ENCODE data around the gene GPR183.
A peak's percentile ranks its signal among the peaks of the same experiment; 100 is the strongest.

Gene GPR183

GRCh38 chr13:99339736-99340397 lies 32.7 kb upstream of the GPR183 start:
- peak; percentile 44 for DNase-seq (ENCODE audit: low spot score)

DNA sequence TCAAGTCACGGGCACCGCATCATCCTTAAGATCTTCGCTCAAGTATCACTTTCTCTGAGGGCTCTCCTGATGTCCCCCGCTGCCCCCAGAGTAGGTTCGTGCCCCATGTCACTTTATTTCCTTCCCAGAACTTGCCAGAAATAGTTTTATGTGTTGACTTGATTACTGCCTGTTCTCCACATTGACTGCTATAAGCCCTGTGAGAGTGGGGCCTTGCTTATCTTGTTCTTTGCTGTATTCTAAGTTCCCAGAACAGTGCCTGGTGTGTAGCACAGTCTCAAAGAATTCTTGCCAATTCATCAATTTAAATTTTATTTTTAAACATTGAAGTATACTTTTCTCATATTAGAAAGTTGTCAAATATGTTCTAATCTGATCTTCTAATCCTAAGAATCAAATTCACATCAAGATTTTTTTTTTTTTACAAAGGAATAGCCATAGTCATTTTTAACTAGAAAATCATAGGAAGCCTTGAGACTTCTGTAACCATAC lies 32.1 kb upstream of the GPR183 start:
- no peak for DNase-seq (ENCODE audit: low spot score)

- no peak for DNase-seq (ENCODE audit: low spot score)
Measured at GRCh38 chr13:99335603-99336002, 28.4 kb upstream of the GPR183 start.

DNA sequence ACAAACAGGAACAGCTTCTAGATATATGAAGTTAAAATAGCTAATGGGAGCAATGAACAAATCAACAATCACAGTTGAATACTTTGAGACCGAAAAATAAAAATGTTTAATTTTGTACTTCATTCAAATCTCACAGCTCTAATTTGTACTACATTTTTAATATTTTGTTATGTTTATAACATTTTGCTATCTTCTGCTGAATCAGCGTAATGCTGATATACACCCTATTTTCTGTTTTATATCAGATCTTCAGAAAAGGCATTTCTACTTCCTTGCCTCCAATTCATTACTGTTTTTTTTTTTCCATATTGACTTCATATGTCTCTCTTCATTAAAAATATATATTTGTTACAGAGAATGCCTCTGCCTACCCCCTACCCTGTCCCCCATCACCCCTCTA lies 27.9 kb upstream of the GPR183 start:
- DNase-seq (ENCODE audit: low spot score) = no peak

GRCh38 chr13:99334221-99334620 lies 27.0 kb upstream of the GPR183 start:
- DNase-seq (ENCODE audit: low spot score) = no peak

GRCh38 chr13:99332456-99332855 lies 25.3 kb upstream of the GPR183 start:
- no peak for DNase-seq (ENCODE audit: low spot score)

DNA sequence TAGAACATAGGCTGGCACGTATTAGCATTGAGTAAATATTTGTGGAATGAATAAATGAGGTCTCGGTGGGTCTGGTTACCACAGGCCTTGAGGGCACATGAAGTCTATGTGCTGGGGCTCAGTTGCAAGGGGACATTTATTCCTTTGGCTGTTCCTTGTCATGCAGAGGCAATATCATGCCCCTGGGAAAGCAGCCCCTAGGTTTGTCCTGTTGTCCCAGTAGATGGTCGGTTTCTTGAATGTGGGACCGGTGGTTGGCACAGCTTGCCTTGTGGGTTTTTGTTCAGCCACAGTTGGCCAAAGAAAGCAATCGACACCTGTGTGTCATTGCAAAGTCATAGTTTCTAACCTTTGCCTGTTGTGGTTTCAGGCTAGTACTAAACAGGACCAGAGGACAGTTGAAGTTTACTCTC lies 24.7 kb upstream of the GPR183 start:
- no peak for DNase-seq (ENCODE audit: low spot score)

DNA sequence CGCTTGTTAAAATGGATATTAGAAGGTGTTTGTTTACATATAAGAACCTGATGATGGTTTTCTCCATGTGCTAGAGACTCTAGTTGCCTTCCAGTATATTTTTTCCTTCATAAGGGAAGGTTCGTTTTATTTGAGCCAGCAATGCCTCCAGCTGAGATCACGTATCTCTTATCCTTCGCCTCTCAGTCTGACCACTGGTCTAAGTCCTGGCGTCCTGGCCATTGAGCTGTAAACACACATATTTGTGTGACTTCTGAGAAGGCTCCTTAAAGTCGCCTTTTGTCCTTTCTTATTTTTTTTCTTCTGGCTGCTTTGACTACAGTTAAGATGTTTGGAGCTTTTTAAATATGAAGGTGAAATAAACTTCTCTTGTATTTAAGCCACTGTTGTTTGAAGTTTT lies 23.7 kb upstream of the GPR183 start:
- no peak for DNase-seq (ENCODE audit: low spot score)

- DNase-seq (ENCODE audit: low spot score) = no peak
Measured at GRCh38 chr13:99329477-99329876, 22.3 kb upstream of the GPR183 start.

- no peak for DNase-seq (ENCODE audit: low spot score)
Measured at GRCh38 chr13:99327761-99328160, 20.6 kb upstream of the GPR183 start.

GRCh38 chr13:99327126-99327525 lies 19.9 kb upstream of the GPR183 start:
- DNase-seq (ENCODE audit: low spot score) = no peak

DNA sequence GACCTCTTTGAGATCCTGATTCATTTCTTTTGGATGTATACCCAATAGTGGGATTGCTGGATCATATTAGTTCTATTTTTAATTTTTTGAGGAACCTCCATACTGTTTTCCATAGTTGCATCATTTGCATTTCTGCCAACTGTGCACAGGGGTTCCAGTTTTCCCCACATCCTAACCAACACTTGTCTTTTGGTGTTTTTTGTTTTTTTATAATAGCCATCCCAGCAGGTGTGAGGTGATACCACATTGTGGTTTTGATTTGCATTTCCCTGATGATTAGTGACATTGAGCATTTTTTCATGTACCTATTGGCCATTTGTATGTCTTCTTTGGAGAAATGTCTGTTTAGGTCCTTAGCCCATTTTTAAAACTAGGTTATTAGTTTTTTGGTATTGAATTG lies 18.8 kb upstream of the GPR183 start:
- DNase-seq (ENCODE audit: low spot score) = no peak

DNA sequence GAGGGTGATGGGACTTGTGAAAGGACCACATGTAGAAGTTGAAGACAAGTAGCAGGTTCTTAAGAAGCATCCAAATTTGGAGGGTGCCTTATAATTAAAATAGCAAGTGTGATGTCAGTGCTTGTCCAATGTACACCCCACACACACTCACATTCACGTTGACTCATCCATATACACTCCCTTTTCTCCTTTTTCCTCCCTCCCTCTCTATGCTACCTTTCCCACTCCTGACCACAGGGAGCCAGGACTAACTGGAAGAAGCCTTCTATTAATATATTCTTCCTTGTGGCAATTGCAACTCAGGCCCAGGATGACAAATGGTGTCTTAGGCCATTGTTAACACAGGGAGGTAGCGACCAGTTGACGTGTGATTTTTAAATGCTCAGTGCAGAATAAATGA lies 16.3 kb upstream of the GPR183 start:
- DNase-seq (ENCODE audit: low spot score) = no peak

DNA sequence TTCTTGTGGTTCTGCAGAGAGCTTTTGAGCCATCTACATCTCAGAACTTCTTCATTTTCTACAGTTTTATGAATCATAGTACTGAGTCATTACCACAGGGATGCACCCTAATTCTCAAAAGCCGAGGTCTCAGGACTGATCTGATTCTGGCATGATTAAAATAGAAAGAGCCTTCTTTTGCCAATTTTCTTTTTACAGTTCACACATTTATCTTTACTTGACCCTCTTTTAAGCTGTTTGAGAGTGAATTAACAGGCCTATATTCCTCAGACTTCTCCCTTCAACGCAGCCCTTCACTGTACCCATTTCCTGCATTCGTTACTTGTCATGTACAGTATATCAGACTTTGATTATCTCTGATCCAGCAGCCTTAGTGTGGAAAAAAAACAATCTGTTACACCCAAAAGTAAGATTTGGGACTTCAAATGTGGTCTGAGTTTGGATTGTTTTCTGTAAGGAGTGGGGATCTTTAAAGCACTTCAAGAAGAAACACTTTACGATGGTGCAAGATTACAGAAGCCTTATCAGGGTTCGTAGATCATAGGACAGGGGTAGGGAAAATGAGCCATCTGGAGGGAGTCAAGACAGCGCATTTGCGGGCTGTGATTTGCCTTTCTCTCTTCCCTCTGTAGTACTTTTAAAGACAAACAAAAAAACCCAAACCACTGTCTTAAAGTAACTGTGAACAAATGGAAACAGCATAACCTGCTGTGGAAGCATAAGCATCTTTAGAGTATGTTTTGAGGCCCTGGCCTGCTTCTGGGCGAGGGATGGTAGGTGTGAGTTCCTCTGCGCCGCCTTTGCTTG lies 15.3 kb upstream of the GPR183 start:
- DNase-seq (ENCODE audit: low spot score) = peak; percentile 84

DNA sequence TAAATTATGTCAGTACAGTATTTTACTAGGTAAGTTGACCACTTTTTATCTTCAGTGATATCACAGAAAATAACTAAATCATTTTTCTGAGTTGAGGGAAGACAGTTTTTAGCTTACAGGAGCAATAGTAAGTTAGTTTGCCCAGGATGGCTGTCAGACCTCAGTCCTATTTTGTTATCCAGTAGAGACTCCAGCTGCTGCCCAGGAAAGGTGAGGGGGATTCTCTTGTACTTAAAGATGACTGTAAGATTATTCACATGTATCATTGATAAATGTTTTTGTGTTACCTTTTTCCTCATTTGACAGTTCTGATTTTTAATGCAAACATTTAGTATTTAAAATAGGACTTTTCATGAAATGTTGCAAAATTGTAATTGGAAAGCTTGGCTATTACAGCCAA lies 14.5 kb upstream of the GPR183 start:
- DNase-seq (ENCODE audit: low spot score) = no peak

DNA sequence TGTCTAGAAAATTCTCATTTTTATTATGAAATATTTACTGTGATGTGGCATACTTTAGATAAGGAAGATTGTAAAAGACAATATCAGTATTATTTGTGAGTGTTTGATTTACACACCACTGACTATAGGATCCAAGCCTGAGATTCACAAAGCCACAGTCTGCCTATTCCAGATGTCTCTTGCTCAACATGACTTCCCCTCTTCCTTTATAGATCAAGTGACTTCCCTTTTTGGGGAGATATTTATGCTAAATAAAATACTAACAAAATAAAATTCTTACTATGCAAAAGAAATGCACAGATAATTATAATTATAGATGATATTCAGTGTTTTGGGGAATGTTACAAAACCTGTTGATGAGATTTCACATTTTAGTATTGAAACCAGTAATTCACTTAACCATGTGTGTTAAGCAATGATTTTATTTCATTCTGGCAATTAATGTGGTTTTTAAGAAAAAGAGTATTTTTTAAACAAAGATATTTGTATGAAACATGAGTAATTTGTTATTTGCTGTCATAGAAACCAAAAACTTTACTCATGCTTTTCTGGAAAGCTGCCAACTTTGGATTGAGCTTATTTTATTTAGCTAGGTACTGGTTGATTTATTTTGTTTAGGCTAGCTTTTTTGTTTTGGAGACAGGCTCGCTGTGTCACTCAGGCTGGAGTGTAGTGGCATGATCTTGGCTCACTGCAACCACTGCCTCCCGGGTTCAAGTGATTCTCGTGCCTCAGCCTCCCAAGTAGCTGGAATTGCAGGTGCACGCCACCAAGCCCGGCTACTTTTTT lies 13.7 kb upstream of the GPR183 start:
- peak; percentile 55 for DNase-seq (ENCODE audit: low spot score)

- DNase-seq (ENCODE audit: low spot score) = no peak
Measured at GRCh38 chr13:99316657-99317256, 9.6 kb upstream of the GPR183 start.

- no peak for DNase-seq (ENCODE audit: low spot score)
Measured at GRCh38 chr13:99316224-99316623, 9.0 kb upstream of the GPR183 start.

DNA sequence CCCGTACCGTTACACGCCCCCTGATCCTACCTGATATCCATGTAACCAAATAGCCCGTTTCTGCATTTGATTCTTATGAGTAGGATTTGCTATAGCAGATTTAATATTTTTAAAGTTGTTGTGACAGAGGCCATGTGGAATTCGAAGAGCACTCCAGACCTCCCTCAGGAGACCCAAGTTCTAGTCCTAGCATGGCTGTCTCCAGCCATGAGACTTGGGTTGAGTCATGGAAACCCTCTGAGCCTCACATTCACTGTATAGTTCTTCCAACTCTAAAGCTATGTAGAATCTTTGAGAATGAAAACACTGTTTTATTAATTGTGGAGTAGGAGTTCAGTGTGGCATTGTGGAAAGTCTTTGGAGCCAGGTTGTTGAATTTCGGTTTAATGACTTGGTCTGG lies 8.0 kb upstream of the GPR183 start:
- no peak for DNase-seq (ENCODE audit: low spot score)

GRCh38 chr13:99314640-99315176 lies 7.5 kb upstream of the GPR183 start:
- no peak for DNase-seq (ENCODE audit: low spot score)

GRCh38 chr13:99313941-99314340 lies 6.7 kb upstream of the GPR183 start:
- no peak for DNase-seq (ENCODE audit: low spot score)

DNA sequence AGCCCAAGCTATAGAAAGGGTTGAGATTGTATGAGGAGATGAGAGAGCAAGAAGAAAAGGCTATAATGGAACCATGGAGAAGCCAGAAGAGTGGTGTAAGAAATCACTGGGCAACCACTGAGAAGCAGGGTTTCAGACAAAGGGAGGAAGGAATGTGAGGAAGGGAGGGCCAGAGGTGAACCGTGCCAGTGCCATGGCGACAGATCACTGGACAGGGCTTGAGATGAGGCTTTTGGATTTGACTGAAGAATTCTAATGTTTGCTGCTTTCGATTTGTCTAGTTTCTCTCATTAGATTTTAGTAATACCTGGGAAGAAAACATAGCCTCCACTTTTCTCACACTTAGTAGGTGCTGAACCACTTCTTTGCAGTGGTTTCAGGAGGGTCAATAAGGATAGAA lies 6.3 kb upstream of the GPR183 start:
- peak; percentile 27 for DNase-seq (ENCODE audit: low spot score)
